ENCODE measurements around the gene ALDH1L1.

GRCh38 chr3:126208182-126208581 is 27.8 kb upstream of the ALDH1L1 start:
- TF ChIP-seq CTCF (IDR thresholded peaks at IDR 0.05) (no peak), REST (IDR thresholded peaks at IDR 0.05; ENCODE audit: insufficient read depth in 1 of 2, low read depth in 2 of 2, low read length in 1 of 2) (no peak)
